Brain microvascular endothelial cell (primary cell): ENCODE measurements around the gene SURF6.

Source experiments
- DNase-seq: peaks from one replicate; pipeline ENCODE4 v3.0.0-alpha.2; 2020
- H3K27ac ChIP-seq: fragments of 250-450 bp; sonication (Bioruptor Pico); 2 replicates; pipeline ENCODE4 v1.5.1; 2020; ENCODE audit warnings: mild to moderate bottlenecking, moderate library complexity
- H3K27me3 ChIP-seq: fragments of 250-450 bp; sonication (Bioruptor Pico); replicated peaks from 2 replicates; pipeline ENCODE4 v1.5.1; 2020; ENCODE audit warnings: mild to moderate bottlenecking
- H3K36me3 ChIP-seq: fragments of 250-450 bp; sonication (Bioruptor Pico); replicated peaks from 2 replicates; pipeline ENCODE4 v1.5.1; 2020; ENCODE audit warnings: mild to moderate bottlenecking
- H3K4me3 ChIP-seq: 2 replicates; pipeline ENCODE4 v1.5.1; 2011; ENCODE audit warnings: low read depth, mild to moderate bottlenecking, control low read depth, low read length, moderate library complexity
- in situ Hi-C: cut with HindIII; loops from 2 replicates; pipeline ENCODE4 v1.10.0; 2017; ENCODE audit warnings: low sequenced_read_pairs, low pct_ligation_motif_present
- TF ChIP-seq, protein P1 (sequence below): IDR thresholded peaks from 2 replicates; pipeline ENCODE4 v1.5.1; 2011; ENCODE audit warnings: low read depth, mild to moderate bottlenecking, moderate library complexity, low read length, control low read depth, inconsistent platforms; ENCODE audit errors: missing control alignments

Gene SURF6

DNA sequence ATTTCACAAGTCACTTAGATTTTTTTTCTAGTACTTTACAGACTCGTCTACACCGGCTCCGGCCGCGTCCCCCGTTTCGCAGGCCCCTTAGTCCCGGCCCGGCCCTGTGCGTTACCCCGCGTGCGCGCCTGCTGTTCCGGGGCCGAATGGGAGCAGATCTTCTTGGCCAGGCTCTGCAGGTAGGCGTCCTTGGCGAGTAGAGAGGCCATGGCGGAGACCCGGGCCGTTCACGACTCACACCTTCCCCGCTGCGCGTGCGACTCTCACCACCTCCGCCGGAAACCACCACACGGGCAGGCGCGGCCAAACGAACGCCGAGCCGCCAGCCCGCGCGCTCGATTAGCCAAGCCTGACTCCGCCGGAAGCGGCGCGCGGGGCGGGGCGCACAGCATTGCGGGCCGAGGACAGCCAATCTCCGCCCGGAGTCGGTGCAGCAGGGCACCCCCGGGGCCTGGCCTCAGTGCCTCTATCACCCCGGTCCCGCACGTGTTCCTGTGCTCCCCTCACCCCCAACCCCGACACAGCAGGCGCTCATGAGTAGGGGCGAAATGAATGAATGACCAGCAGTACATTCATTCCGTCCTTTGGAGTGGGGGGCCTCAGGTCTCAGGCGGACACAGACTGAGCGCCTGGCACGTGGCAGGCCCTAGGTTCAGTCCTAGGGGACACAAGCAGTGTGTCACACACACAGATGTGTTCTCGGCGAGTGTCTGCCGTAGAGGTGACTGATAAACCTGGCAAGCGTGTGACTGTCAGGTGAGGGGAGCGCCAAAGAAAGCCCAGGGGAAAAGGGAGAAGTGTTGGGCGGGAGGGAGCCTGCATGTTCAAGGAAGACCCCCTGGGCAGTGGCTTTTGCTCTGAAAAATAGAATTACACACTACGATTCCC, at the start of gene SURF6:
TSS of gene SURF6 (minus strand) at position 265 of the 888 bp plus-strand sequence. CDS start at position 209, 56 bp downstream.
- TF ChIP-seq, protein P1, sequence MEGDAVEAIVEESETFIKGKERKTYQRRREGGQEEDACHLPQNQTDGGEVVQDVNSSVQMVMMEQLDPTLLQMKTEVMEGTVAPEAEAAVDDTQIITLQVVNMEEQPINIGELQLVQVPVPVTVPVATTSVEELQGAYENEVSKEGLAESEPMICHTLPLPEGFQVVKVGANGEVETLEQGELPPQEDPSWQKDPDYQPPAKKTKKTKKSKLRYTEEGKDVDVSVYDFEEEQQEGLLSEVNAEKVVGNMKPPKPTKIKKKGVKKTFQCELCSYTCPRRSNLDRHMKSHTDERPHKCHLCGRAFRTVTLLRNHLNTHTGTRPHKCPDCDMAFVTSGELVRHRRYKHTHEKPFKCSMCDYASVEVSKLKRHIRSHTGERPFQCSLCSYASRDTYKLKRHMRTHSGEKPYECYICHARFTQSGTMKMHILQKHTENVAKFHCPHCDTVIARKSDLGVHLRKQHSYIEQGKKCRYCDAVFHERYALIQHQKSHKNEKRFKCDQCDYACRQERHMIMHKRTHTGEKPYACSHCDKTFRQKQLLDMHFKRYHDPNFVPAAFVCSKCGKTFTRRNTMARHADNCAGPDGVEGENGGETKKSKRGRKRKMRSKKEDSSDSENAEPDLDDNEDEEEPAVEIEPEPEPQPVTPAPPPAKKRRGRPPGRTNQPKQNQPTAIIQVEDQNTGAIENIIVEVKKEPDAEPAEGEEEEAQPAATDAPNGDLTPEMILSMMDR, result no peak
- H3K27ac ChIP-seq, result peak within 1 kb of the TSS; percentile 47
- H3K27me3 ChIP-seq, result no peaks in the 10 kb centered on the region
- in situ Hi-C loops, result no loop called here
- peaks cover 44% of the 10 kb centered on the region for H3K36me3 ChIP-seq
- peak; percentile 82 for DNase-seq
- peak within 1 kb of the TSS; percentile 96 for H3K4me3 ChIP-seq

DNA sequence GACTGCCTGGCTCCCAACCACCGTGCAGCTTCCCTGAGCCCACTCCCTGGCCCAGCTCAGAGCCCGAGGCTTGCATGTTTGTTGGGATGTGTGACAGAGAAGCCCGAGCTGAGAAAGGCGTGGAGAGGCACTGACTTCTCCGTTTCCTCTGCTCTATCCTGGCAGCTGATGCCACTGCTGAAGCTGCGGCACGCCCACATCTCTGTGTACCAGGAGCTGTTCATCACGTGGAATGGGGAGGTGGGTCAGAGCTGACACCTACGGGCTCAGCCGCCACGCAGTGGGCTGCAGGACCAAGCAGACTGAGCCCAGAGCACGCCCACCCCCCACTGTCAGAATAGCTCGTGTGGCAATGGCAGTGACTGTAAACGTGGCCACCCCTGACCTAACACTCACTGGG, 49.5 kb upstream of the SURF6 start:
- in situ Hi-C loops, result no loop called here
- no peak overlapping the region for H3K4me3 ChIP-seq
- H3K36me3 ChIP-seq, result no peaks in the 10 kb centered on the region
- no peaks in the 10 kb centered on the region for H3K27me3 ChIP-seq
- TF ChIP-seq, protein P1, result no peak
- DNase-seq, result no peak
- H3K27ac ChIP-seq, result no peak overlapping the region

DNA sequence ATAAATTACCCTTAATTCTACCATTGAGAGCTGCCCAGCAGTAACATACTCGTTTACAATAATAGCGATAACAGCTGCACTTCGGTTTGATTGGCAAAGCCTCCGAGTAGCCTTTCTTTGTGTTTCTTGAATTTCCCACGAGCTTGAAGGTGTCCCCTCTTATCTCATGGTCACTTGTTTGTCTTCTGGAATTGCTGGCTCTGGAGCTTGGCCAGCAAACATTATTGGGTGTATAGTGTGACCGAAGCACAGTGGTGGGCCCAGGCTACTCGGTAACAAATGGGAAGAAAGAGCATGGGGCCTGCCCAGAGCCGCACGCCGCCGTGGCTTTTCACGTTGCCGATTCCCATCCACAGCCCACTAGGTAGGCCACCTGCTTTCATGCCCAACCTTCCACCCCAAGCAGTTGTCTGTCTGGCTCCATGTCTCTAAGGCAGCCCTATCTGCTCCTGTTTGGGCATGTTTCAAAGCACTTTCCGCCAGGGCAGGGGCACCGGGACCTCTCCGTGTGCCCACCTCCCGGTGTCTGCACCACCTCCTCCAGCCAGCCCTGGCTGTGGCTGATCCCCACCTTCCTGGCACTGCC, 48.8 kb upstream of the SURF6 start:
- TF ChIP-seq, protein P1, result no peak
- in situ Hi-C loops, result no loop called here
- Histone ChIP-seq H3K27ac (no peak overlapping the region), H3K27me3 (no peaks in the 10 kb centered on the region), H3K36me3 (no peaks in the 10 kb centered on the region), H3K4me3 (no peak overlapping the region)
- DNase-seq, result no peak

DNA sequence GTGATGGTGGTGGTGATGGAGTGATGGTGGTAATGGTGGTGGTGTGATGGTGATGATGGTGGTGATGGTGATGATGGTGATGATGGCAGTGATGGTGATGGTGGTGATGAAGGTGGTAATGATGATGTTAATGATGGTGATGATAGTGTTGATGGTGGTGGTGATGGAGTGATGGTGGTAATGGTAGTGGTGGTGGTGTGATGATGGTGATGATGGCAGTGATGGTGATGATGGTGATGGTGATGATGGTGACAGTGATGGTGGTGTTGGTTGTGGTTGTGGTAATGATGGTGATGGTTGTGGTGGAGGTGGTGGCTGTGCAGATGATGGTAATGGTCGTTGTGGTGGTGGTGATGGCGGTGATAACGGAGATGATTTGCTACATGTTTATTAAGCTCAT, 47.5 kb upstream of the SURF6 start:
- TF ChIP-seq, protein P1, result no peak
- no peaks in the 10 kb centered on the region for H3K36me3 ChIP-seq

DNA sequence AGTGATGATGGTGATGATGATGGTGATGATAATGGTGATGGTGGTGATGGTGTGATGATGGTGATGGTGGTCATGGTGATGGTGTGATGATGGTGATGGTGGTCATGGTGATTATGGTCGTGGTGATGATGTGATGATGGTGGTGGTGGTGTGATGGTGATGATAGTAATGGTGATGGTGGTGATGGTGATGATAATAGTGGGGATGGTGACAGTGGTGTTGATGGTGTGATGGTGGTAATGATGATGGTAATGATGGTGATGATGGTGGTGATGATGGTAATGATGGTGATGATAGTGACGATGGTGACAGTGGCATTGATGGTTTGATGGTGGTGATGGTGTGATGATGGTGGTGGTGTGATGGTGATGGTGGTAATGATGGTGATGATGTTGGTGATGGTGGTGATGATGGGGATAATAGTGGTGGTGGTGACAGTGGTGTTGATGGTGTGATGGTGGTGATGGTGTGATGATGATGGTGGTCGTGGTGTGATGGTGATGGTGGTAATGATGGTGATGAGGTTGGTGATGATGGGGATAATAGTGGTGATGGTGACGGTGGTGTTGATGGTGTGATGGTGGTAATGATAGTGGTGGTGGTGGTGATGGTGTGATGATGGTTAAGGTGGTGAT, 46.6 kb upstream of the SURF6 start:
- Histone ChIP-seq H3K27ac (no peak overlapping the region), H3K36me3 (no peaks in the 10 kb centered on the region), H3K27me3 (no peaks in the 10 kb centered on the region), H3K4me3 (no peak overlapping the region)
- no peak for DNase-seq
- TF ChIP-seq, protein P1, result no peak
- in situ Hi-C loops, result no loop called here

More for the DNA sequence above, 47.5 kb upstream of the SURF6 start:
- no peaks in the 10 kb centered on the region for H3K27me3 ChIP-seq
- in situ Hi-C loops, result no loop called here
- DNase-seq, result no peak
- no peak overlapping the region for H3K27ac ChIP-seq
- H3K4me3 ChIP-seq, result no peak overlapping the region
